ENCODE results near the gene EXOSC5.
A peak's percentile ranks its signal among the peaks of the same experiment; 100 is the strongest.

DNA sequence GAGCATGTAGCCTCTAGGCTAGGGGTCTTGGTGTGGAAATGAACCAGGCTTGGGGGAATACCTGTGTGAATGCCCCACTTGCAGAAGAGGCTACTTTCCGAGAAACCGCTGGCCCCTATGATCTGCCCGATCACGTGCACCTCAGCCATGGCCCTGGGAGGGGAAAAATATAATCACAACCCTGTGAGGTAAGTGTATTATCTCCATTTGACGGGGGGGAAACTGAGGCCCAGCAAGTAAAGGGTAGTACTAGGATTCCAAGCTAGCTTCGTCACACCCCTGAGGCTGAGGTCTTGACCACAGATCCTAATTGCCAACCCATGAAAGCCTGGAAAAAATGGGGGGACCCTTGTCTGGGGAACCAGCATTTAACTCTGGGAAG, 33.8 kb downstream of the EXOSC5 start:
- TF ChIP-seq MTA3 (IDR thresholded peaks at IDR 0.05; ENCODE audit: borderline replicate concordance, low read length) (no peak), EZH2 (IDR thresholded peaks at IDR 0.05; ENCODE audit: borderline replicate concordance, control insufficient read depth, low read depth, low read length) (no peak), RELA (IDR thresholded peaks at IDR 0.05; ENCODE audit: borderline replicate concordance, partially characterized antibody) (no peak), POLR2A (IDR thresholded peaks at IDR 0.05; ENCODE audit: low read depth, low read length) (no peak), LARP7 (IDR thresholded peaks at IDR 0.05) (peak; percentile 24; the same call in 1 of the 2 replicates), ZZZ3 (IDR thresholded peaks at IDR 0.05; ENCODE audit: control insufficient read depth, insufficient read length, low read depth) (no peak), YBX1 (IDR thresholded peaks at IDR 0.05) (no peak), HCFC1 (IDR thresholded peaks at IDR 0.05; ENCODE audit: low read length) (no peak), MYB (IDR thresholded peaks at IDR 0.05; ENCODE audit: borderline replicate concordance, low read depth, low read length) (no peak), MXI1 (IDR thresholded peaks at IDR 0.05; ENCODE audit: low read depth, low read length) (no peak), NR2C2 (IDR thresholded peaks at IDR 0.05; ENCODE audit: borderline replicate concordance, control insufficient read depth, insufficient read length, low read depth) (no peak), DPF2 (IDR thresholded peaks at IDR 0.05) (no peak)
- TF ChIP-seq, protein P1, sequence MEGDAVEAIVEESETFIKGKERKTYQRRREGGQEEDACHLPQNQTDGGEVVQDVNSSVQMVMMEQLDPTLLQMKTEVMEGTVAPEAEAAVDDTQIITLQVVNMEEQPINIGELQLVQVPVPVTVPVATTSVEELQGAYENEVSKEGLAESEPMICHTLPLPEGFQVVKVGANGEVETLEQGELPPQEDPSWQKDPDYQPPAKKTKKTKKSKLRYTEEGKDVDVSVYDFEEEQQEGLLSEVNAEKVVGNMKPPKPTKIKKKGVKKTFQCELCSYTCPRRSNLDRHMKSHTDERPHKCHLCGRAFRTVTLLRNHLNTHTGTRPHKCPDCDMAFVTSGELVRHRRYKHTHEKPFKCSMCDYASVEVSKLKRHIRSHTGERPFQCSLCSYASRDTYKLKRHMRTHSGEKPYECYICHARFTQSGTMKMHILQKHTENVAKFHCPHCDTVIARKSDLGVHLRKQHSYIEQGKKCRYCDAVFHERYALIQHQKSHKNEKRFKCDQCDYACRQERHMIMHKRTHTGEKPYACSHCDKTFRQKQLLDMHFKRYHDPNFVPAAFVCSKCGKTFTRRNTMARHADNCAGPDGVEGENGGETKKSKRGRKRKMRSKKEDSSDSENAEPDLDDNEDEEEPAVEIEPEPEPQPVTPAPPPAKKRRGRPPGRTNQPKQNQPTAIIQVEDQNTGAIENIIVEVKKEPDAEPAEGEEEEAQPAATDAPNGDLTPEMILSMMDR (IDR thresholded peaks at IDR 0.05 in 2 of 3, conservative IDR thresholded peaks at IDR 0.05 in 1 of 3; ENCODE audit: control insufficient read depth in 2 of 3, extremely low read depth in 1 of 3, insufficient read depth in 1 of 3, low read depth in 3 of 3, low read length in 3 of 3) = no peak
- TF ChIP-seq, protein P2, sequence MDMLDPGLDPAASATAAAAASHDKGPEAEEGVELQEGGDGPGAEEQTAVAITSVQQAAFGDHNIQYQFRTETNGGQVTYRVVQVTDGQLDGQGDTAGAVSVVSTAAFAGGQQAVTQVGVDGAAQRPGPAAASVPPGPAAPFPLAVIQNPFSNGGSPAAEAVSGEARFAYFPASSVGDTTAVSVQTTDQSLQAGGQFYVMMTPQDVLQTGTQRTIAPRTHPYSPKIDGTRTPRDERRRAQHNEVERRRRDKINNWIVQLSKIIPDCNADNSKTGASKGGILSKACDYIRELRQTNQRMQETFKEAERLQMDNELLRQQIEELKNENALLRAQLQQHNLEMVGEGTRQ (IDR thresholded peaks at IDR 0.05; ENCODE audit: borderline replicate concordance, low read depth, low read length) = no peak; the same call in 1 of the 2 replicates

Data from GM12878 (cell line).